SK-N-SH treated with all-trans-retinoic acid at 6 μM for 48 hours (cell line): ENCODE data around the gene GAD1.
A peak's percentile ranks its signal among the peaks of the same experiment; 100 is the strongest.

Experiments used
- ATAC-seq: fragments of 200-7000 bp; cut with Tn5 transposase; 3 replicates; pipeline ENCODE4 v1.9.1; 2020; ENCODE audit warnings: mild to moderate bottlenecking, moderate library complexity
- ARNTL ChIP-seq: fragments of 450-650 bp; formaldehyde crosslinking; IDR thresholded peaks from 2 replicates; pipeline ENCODE4 v1.5.0; 2020; ENCODE audit warnings: low read depth, mild to moderate bottlenecking, moderate library complexity, borderline replicate concordance
- BACH2 ChIP-seq: fragments of 250-450 bp; sonication (Bioruptor Pico); IDR thresholded peaks from 2 replicates; pipeline ENCODE4 v1.9.0; 2021; ENCODE audit warnings: mild to moderate bottlenecking, borderline replicate concordance
- CSDC2 ChIP-seq: fragments of 250-450 bp; sonication (Bioruptor Pico); IDR thresholded peaks from 2 replicates; pipeline ENCODE4 v1.5.0; 2020; ENCODE audit warnings: mild to moderate bottlenecking, moderate library complexity
- ESRRG ChIP-seq: fragments of 250-450 bp; sonication (Bioruptor Pico); IDR thresholded peaks from 2 replicates; pipeline ENCODE4 v1.6.1; 2021; ENCODE audit warnings: mild to moderate bottlenecking
- GLIS3 ChIP-seq: fragments of 250-450 bp; sonication (Bioruptor Pico); IDR thresholded peaks from 2 replicates; pipeline ENCODE4 v1.5.0; 2020; ENCODE audit warnings: mild to moderate bottlenecking, moderate library complexity
- ISL1 ChIP-seq: fragments of 250-450 bp; sonication (Bioruptor Pico); IDR thresholded peaks from 2 replicates; pipeline ENCODE4 v2.1.2; 2022; ENCODE audit warnings: mild to moderate bottlenecking, moderate library complexity
- PPARA ChIP-seq: fragments of 250-450 bp; sonication (Bioruptor Pico); IDR thresholded peaks from 2 replicates; pipeline ENCODE4 v1.5.0; 2020; ENCODE audit warnings: mild to moderate bottlenecking, borderline replicate concordance
- RARB ChIP-seq: fragments of 250-450 bp; sonication (Bioruptor Pico); IDR thresholded peaks from 2 replicates; pipeline ENCODE4 v1.8.0; 2021; ENCODE audit warnings: mild to moderate bottlenecking, moderate library complexity
- SNAI2 ChIP-seq: fragments of 250-450 bp; sonication (Bioruptor Pico); IDR thresholded peaks from 2 replicates; pipeline ENCODE4 v1.5.0; 2020; ENCODE audit warnings: mild to moderate bottlenecking, moderate library complexity
- TCF4 ChIP-seq: fragments of 250-450 bp; sonication (Bioruptor Pico); IDR thresholded peaks from 2 replicates; pipeline ENCODE4 v1.8.0; 2021; ENCODE audit warnings: mild to moderate bottlenecking, moderate library complexity, borderline replicate concordance
- ZC3H10 ChIP-seq: fragments of 250-450 bp; sonication (Bioruptor Pico); IDR thresholded peaks from 2 replicates; pipeline ENCODE4 v1.5.1; 2021; ENCODE audit warnings: mild to moderate bottlenecking, moderate library complexity
- ZFP30 ChIP-seq: fragments of 450-650 bp; formaldehyde crosslinking; IDR thresholded peaks from 2 replicates; pipeline ENCODE4 v1.5.0; 2022; ENCODE audit warnings: mild to moderate bottlenecking, moderate library complexity
- ZNF565 ChIP-seq: fragments of 450-650 bp; formaldehyde crosslinking; conservative IDR thresholded peaks from 2 replicates; pipeline ENCODE4 v1.5.0; 2020; ENCODE audit warnings: low read depth, mild to moderate bottlenecking, moderate library complexity
- ZNF70 ChIP-seq: fragments of 450-650 bp; formaldehyde crosslinking; IDR thresholded peaks from 2 replicates; pipeline ENCODE4 v1.5.0; 2020; ENCODE audit warnings: mild to moderate bottlenecking, moderate library complexity
- TF ChIP-seq, protein P1 (sequence below): fragments of 250-450 bp; sonication (Bioruptor Pico); IDR thresholded peaks from 2 replicates; pipeline ENCODE4 v1.5.0; 2020; ENCODE audit warnings: mild to moderate bottlenecking, moderate library complexity
- TF ChIP-seq, protein P2 (sequence below): fragments of 250-450 bp; sonication (Bioruptor Pico); IDR thresholded peaks from 2 replicates; pipeline ENCODE4 v1.8.0; 2020; ENCODE audit warnings: mild to moderate bottlenecking, moderate library complexity, borderline replicate concordance
- TF ChIP-seq, protein P3 (sequence below): fragments of 250-450 bp; sonication (Bioruptor Pico); IDR thresholded peaks from 2 replicates; pipeline ENCODE4 v1.5.1; 2021; ENCODE audit warnings: mild to moderate bottlenecking, moderate library complexity
- TF ChIP-seq, protein P4 (sequence below): fragments of 250-450 bp; sonication (Bioruptor Pico); IDR thresholded peaks from 2 replicates; pipeline ENCODE4 v1.8.0; 2021; ENCODE audit warnings: low read depth, mild to moderate bottlenecking, moderate library complexity, borderline replicate concordance
- TF ChIP-seq, protein P5 (sequence below): fragments of 250-450 bp; sonication (Bioruptor Pico); IDR thresholded peaks from 2 replicates; pipeline ENCODE4 v1.5.1; 2020; ENCODE audit warnings: low read depth, mild to moderate bottlenecking, moderate library complexity

GAD1 gene

DNA sequence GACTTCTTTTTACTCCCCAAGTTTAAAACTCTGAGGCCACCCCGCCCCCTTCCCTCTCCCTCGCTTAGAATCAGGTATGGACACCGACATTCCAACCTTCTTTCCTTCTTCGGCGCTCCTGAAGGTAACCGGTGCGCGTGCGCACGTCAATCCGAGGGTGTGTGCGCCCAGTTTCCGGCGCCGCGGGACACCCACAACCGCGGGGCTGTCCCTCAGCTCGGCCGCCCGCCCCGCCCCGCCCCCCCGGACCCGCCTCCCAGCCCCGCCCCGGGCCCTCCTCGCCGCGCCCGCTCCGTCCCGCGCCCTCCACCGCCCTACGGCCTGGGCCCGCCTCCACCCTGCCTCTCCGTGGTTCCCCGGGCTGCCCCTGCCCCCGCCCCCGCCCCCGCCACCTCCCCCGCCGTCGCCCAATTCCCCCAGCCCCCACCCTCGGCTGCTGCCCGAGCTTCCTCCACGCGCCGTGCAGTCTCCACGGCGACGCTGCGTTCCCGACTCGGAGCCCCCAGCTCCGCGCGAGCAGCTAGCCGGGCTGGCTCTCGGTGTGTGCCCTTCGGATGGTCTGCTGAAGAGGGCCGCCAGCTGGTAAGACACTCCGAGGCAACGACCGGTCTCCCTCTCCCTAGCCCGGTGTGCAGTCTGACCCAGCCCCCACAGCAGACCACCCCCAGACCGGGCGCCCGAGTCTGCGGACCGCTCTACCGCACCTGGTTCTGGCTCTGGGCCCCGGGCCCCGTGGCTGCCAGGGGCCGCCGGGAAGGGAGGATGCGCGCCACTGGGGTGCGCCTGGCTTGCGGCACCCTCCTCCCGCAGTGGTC lies 45.9 kb upstream of the GAD1 start:
- TF ChIP-seq ISL1 (no peak), GLIS3 (CRISPR knock-in tag) (no peak), RARB (no peak), ZNF70 (no peak), CSDC2 (CRISPR knock-in tag) (no peak), SNAI2 (CRISPR knock-in tag) (no peak), PPARA (CRISPR knock-in tag) (no peak), ZC3H10 (CRISPR knock-in tag) (no peak), ESRRG (CRISPR knock-in tag) (no peak)
- TF ChIP-seq, protein P1, sequence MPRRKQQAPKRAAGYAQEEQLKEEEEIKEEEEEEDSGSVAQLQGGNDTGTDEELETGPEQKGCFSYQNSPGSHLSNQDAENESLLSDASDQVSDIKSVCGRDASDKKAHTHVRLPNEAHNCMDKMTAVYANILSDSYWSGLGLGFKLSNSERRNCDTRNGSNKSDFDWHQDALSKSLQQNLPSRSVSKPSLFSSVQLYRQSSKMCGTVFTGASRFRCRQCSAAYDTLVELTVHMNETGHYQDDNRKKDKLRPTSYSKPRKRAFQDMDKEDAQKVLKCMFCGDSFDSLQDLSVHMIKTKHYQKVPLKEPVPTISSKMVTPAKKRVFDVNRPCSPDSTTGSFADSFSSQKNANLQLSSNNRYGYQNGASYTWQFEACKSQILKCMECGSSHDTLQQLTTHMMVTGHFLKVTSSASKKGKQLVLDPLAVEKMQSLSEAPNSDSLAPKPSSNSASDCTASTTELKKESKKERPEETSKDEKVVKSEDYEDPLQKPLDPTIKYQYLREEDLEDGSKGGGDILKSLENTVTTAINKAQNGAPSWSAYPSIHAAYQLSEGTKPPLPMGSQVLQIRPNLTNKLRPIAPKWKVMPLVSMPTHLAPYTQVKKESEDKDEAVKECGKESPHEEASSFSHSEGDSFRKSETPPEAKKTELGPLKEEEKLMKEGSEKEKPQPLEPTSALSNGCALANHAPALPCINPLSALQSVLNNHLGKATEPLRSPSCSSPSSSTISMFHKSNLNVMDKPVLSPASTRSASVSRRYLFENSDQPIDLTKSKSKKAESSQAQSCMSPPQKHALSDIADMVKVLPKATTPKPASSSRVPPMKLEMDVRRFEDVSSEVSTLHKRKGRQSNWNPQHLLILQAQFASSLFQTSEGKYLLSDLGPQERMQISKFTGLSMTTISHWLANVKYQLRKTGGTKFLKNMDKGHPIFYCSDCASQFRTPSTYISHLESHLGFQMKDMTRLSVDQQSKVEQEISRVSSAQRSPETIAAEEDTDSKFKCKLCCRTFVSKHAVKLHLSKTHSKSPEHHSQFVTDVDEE: no peak
- TF ChIP-seq, protein P2, sequence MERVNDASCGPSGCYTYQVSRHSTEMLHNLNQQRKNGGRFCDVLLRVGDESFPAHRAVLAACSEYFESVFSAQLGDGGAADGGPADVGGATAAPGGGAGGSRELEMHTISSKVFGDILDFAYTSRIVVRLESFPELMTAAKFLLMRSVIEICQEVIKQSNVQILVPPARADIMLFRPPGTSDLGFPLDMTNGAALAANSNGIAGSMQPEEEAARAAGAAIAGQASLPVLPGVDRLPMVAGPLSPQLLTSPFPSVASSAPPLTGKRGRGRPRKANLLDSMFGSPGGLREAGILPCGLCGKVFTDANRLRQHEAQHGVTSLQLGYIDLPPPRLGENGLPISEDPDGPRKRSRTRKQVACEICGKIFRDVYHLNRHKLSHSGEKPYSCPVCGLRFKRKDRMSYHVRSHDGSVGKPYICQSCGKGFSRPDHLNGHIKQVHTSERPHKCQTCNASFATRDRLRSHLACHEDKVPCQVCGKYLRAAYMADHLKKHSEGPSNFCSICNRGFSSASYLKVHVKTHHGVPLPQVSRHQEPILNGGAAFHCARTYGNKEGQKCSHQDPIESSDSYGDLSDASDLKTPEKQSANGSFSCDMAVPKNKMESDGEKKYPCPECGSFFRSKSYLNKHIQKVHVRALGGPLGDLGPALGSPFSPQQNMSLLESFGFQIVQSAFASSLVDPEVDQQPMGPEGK (CRISPR knock-in tag): no peak
- TF ChIP-seq, protein P3, sequence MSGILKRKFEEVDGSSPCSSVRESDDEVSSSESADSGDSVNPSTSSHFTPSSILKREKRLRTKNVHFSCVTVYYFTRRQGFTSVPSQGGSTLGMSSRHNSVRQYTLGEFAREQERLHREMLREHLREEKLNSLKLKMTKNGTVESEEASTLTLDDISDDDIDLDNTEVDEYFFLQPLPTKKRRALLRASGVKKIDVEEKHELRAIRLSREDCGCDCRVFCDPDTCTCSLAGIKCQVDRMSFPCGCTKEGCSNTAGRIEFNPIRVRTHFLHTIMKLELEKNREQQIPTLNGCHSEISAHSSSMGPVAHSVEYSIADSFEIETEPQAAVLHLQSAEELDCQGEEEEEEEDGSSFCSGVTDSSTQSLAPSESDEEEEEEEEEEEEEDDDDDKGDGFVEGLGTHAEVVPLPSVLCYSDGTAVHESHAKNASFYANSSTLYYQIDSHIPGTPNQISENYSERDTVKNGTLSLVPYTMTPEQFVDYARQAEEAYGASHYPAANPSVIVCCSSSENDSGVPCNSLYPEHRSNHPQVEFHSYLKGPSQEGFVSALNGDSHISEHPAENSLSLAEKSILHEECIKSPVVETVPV (CRISPR knock-in tag): no peak
- TF ChIP-seq, protein P4, sequence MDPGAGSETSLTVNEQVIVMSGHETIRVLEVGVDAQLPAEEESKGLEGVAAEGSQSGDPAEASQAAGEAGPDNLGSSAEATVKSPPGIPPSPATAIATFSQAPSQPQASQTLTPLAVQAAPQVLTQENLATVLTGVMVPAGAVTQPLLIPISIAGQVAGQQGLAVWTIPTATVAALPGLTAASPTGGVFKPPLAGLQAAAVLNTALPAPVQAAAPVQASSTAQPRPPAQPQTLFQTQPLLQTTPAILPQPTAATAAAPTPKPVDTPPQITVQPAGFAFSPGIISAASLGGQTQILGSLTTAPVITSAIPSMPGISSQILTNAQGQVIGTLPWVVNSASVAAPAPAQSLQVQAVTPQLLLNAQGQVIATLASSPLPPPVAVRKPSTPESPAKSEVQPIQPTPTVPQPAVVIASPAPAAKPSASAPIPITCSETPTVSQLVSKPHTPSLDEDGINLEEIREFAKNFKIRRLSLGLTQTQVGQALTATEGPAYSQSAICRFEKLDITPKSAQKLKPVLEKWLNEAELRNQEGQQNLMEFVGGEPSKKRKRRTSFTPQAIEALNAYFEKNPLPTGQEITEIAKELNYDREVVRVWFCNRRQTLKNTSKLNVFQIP: no peak
- TF ChIP-seq, protein P5, sequence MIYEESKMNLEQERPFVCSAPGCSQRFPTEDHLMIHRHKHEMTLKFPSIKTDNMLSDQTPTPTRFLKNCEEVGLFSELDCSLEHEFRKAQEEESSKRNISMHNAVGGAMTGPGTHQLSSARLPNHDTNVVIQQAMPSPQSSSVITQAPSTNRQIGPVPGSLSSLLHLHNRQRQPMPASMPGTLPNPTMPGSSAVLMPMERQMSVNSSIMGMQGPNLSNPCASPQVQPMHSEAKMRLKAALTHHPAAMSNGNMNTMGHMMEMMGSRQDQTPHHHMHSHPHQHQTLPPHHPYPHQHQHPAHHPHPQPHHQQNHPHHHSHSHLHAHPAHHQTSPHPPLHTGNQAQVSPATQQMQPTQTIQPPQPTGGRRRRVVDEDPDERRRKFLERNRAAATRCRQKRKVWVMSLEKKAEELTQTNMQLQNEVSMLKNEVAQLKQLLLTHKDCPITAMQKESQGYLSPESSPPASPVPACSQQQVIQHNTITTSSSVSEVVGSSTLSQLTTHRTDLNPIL (CRISPR knock-in tag): no peak
- peak; percentile 88 for ATAC-seq

DNA sequence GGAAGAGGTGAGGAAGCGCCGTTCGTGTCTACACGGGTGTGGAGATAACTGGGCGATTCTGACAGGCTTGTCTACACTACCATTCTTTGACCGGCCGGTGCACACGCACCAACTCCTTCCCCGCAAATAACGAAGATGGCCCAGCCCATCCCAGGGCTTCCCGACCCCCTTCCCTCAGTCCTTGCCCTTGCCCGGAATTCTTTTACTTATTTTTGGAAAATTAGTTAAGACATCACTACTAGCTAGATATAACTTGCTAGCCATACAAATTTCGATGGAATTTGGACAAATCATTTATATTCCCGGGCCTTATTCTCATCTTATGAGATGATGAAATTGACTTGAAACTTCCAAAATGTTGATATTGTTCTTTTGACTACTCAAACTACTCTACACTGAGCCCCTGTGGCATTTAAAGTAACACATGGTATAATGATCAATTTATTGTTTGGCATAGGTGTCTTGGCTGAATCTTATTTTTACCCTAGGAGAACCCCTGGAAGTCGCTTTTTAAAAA lies 45.2 kb upstream of the GAD1 start:
- TF ChIP-seq ESRRG (CRISPR knock-in tag): no peak
- TF ChIP-seq ZNF70: no peak
- TF ChIP-seq BACH2 (CRISPR knock-in tag): no peak
- no peak for TF ChIP-seq ZFP30
- TF ChIP-seq ISL1: no peak
- TF ChIP-seq ZNF565 (CRISPR knock-in tag): no peak
- TF ChIP-seq TCF4 (CRISPR knock-in tag): no peak
- TF ChIP-seq, protein P4: no peak
- no peak for TF ChIP-seq ARNTL (CRISPR knock-in tag)
- TF ChIP-seq CSDC2 (CRISPR knock-in tag): no peak
- TF ChIP-seq, protein P1: no peak
- ATAC-seq: no peak; the same call in 2 of the 3 replicates
